PC-3 (cell line): ENCODE data around the gene CYB5R4. TPM values are rescaled to one million over a fixed set of nuclear protein-coding genes. Genes with fewer than 3 reads are reported as not detected.
"Not testable (repeated sequence)": the region's sequence is repeated elsewhere in the genome, so short reads cannot be mapped to it uniquely, and the experiment has no call there.

Experiments used
- ATAC-seq: fragments of 200-7000 bp; cut with Tn5 transposase; 2 replicates; pipeline ENCODE4 v1.9.1; 2020; ENCODE audit warnings: mild to moderate bottlenecking, moderate library complexity
- BruUV-seq: library from RNA; stranded (reverse); fragments of 400-500 nt; replicated peaks from 2 replicates; lab custom pipeline; 2021; lab: Mats Ljungman, UMichigan
- CTCF ChIA-PET: fragments of 300-600 bp; sonication (Branson Sonifier 250); formaldehyde crosslinking; loops from one replicate; lab custom pipeline; 2022; ENCODE audit warnings: antibody characterized with exemption; lab: Charles Lee
- POLR2A ChIA-PET: fragments of 300-600 bp; sonication (Branson Sonifier 250); formaldehyde crosslinking; loops from one replicate; lab custom pipeline; 2022; ENCODE audit warnings: antibody characterized with exemption; ENCODE audit not compliant: unreplicated experiment; lab: Charles Lee
- DNase-seq: peaks from one replicate; pipeline ENCODE4 v3.0.0-alpha.2; 2015
- H2AFZ ChIP-seq: fragments of 300-600 bp; sonication (generic); 2 replicates; pipeline ENCODE4 v1.6.0; 2016; ENCODE audit warnings: antibody characterized with exemption, low read length
- H3F3A ChIP-seq: fragments of 300-600 bp; sonication (generic); one replicate; pipeline ENCODE4 v1.6.0; 2017; ENCODE audit warnings: antibody characterized with exemption, low read length, control low read depth, mild to moderate bottlenecking; ENCODE audit not compliant: unreplicated experiment
- H3K27ac ChIP-seq: fragments of 300-600 bp; sonication (generic); 2 replicates; pipeline ENCODE4 v1.5.1; 2016; ENCODE audit warnings: mild to moderate bottlenecking, low read length
- H3K27me3 ChIP-seq: fragments of 300-600 bp; sonication (generic); 2 replicates; pipeline ENCODE4 v1.6.1; 2016; ENCODE audit warnings: low read length, mixed read lengths
- H3K36me3 ChIP-seq: fragments of 300-600 bp; sonication (generic); 2 replicates; pipeline ENCODE4 v1.6.1; 2016; ENCODE audit warnings: low read depth, mixed run types, low read length, mixed read lengths
- H3K4me1 ChIP-seq: fragments of 300-600 bp; sonication (generic); 2 replicates; pipeline ENCODE4 v1.5.1; 2016; ENCODE audit warnings: low read length; ENCODE audit not compliant: insufficient read depth
- H3K4me2 ChIP-seq: fragments of 300-600 bp; sonication (generic); 2 replicates; pipeline ENCODE4 v1.6.0; 2016; ENCODE audit warnings: low read length
- H3K4me3 ChIP-seq: fragments of 300-600 bp; sonication (generic); 2 replicates; pipeline ENCODE4 v1.5.1; 2016; ENCODE audit warnings: mild to moderate bottlenecking, low read length, mixed read lengths
- H3K79me2 ChIP-seq: fragments of 300-600 bp; sonication (generic); 2 replicates; pipeline ENCODE4 v1.6.1; 2017; ENCODE audit warnings: low read length, mixed read lengths
- H3K9ac ChIP-seq: fragments of 300-600 bp; sonication (generic); 2 replicates; pipeline ENCODE4 v1.6.0; 2016; ENCODE audit warnings: mild to moderate bottlenecking, low read length
- H3K9me2 ChIP-seq: fragments of 300-600 bp; sonication (generic); replicated peaks from 2 replicates; pipeline ENCODE4 v1.6.1; 2016; ENCODE audit warnings: mixed run types, low read length, mixed read lengths
- H3K9me3 ChIP-seq: fragments of 300-600 bp; sonication (generic); 2 replicates; pipeline ENCODE4 v1.6.1; 2016; ENCODE audit warnings: low read length, mixed read lengths
- H4K20me1 ChIP-seq: fragments of 300-600 bp; sonication (generic); 2 replicates; pipeline ENCODE4 v1.6.1; 2016; ENCODE audit warnings: low read length, mixed read lengths
- CTCF ChIP-seq: fragments of 300-600 bp; sonication (generic); conservative IDR thresholded peaks from 2 replicates; pipeline ENCODE4 v1.5.1; 2017; ENCODE audit warnings: antibody characterized with exemption, low read depth, mild to moderate bottlenecking, low read length
- EZH2 ChIP-seq: fragments of 300-600 bp; sonication (generic); IDR thresholded peaks from one replicate; pipeline ENCODE4 v1.6.1; 2017; ENCODE audit warnings: antibody characterized with exemption, mild to moderate bottlenecking, low read length; ENCODE audit not compliant: unreplicated experiment
- EZH2phosphoT487 ChIP-seq: fragments of 300-600 bp; sonication (generic); IDR thresholded peaks from 2 replicates; pipeline ENCODE4 v1.6.1; 2018; ENCODE audit warnings: mild to moderate bottlenecking, antibody characterized with exemption, low read length, borderline replicate concordance
- intact Hi-C: fragments of 100-400 bp; cut with micrococcal nuclease; formaldehyde crosslinking; loops from 2 replicates; pipeline ENCODE4 v1.9.0; 2023
- total RNA-seq: library from RNA; depleted of rRNA; stranded (reverse); fragments of >200 nt; gene quantifications from 2 replicates; pipeline ENCODE4 v1.2.3, GENCODE V29; 2014

The CYB5R4 gene
- total RNA-seq, 1 experiment from 2014 or later, result 5.6 TPM

- H3K27ac ChIP-seq, result no peak overlapping the region
- TF ChIP-seq CTCF, result no peak
- TF ChIP-seq EZH2phosphoT487, result no peak
- TF ChIP-seq EZH2, result no peak
- H3K4me1 ChIP-seq, result no peaks in the 10 kb centered on the region
- no peaks in the 10 kb centered on the region for H4K20me1 ChIP-seq
- DNase-seq, result no peak
- BruUV-seq, result no TSS peak
- H3K9me3 ChIP-seq, result no peaks in the 10 kb centered on the region
- no peak overlapping the region for H3K4me3 ChIP-seq
- no peak for ATAC-seq
- H3K36me3 ChIP-seq, result no peaks in the 10 kb centered on the region
- no peaks in the 10 kb centered on the region for H3K79me2 ChIP-seq
- intact Hi-C loops, result no loop called here
- H3K27me3 ChIP-seq, result no peaks in the 10 kb centered on the region
- H3F3A ChIP-seq, result no peaks in the 10 kb centered on the region
- H3K4me2 ChIP-seq, result no peak overlapping the region
- ChIA-PET POLR2A (no interaction called here), CTCF (no interaction called here)
- H2AFZ ChIP-seq, result no peak overlapping the region
- H3K9me2 ChIP-seq, result no peaks in the 10 kb centered on the region
- H3K9ac ChIP-seq, result no peak overlapping the region
These were observed 89.4 kb downstream of the CYB5R4 start for GRCh38 chr6:83948851-83949250.

- BruUV-seq, H3K27me3 ChIP-seq, H3K9me3 ChIP-seq, H3K27ac ChIP-seq, H3K4me3 ChIP-seq, H3K4me1 ChIP-seq, H2AFZ ChIP-seq, H3K36me3 ChIP-seq, ATAC-seq, DNase-seq, intact Hi-C loops, CTCF ChIA-PET, POLR2A ChIA-PET, H4K20me1 ChIP-seq, H3K9ac ChIP-seq, H3K79me2 ChIP-seq, H3K9me2 ChIP-seq, H3F3A ChIP-seq, H3K4me2 ChIP-seq: not testable (repeated sequence)
These were observed 91.9 kb downstream of the CYB5R4 start for GRCh38 chr6:83951423-83951822.

- no peak overlapping the region for H3K27ac ChIP-seq
- intact Hi-C loops, result no loop called here
- no peaks in the 10 kb centered on the region for H3F3A ChIP-seq
- no peak for DNase-seq
- no peaks in the 10 kb centered on the region for H4K20me1 ChIP-seq
- no TSS peak for BruUV-seq
- no peaks in the 10 kb centered on the region for H3K79me2 ChIP-seq
- no peak overlapping the region for H2AFZ ChIP-seq
- H3K4me2 ChIP-seq, result no peak overlapping the region
- CTCF ChIA-PET, result no interaction called here
- H3K36me3 ChIP-seq, result no peaks in the 10 kb centered on the region
- H3K9me2 ChIP-seq, result no peaks in the 10 kb centered on the region
- no peaks in the 10 kb centered on the region for H3K27me3 ChIP-seq
- no peaks in the 10 kb centered on the region for H3K4me1 ChIP-seq
- ATAC-seq, result no peak
- no peak overlapping the region for H3K4me3 ChIP-seq
- H3K9me3 ChIP-seq, result no peaks in the 10 kb centered on the region
- no peak for TF ChIP-seq EZH2phosphoT487
- TF ChIP-seq EZH2, result no peak
- no peak for TF ChIP-seq CTCF
- H3K9ac ChIP-seq, result no peak overlapping the region
- POLR2A ChIA-PET, result no interaction called here
These were observed 93.3 kb downstream of the CYB5R4 start for GRCh38 chr6:83952830-83953229.
